GM18511 (cell line): Measurements from ENCODE around the gene ABI3BP.
"Not testable (repeated sequence)": the region's sequence is repeated elsewhere in the genome, so short reads cannot be mapped to it uniquely, and the experiment has no call there.

ENCODE experiments used
- ATAC-seq: cut with Tn5 transposase; IDR thresholded peaks from one replicate; pipeline ENCODE4 v1.9.1; 2021; ENCODE audit warnings: mild to moderate bottlenecking, moderate library complexity; ENCODE audit not compliant: unreplicated experiment

The ABI3BP gene

GRCh38 chr3:100954199-100954935 is 38.9 kb downstream of the ABI3BP start:
- ATAC-seq: no peak

- no peak for ATAC-seq
These were observed 40.1 kb downstream of the ABI3BP start for GRCh38 chr3:100953103-100953502.

- no peak for ATAC-seq
These were observed 46.1 kb downstream of the ABI3BP start for GRCh38 chr3:100947119-100947518.

GRCh38 chr3:100946096-100946495 is 47.1 kb downstream of the ABI3BP start:
- not testable (repeated sequence) for ATAC-seq

- no peak for ATAC-seq
These were observed 51.8 kb downstream of the ABI3BP start for GRCh38 chr3:100941451-100941850.

GRCh38 chr3:100941041-100941440 is 52.2 kb downstream of the ABI3BP start:
- no peak for ATAC-seq

GRCh38 chr3:100936931-100937330 is 56.3 kb downstream of the ABI3BP start:
- no peak for ATAC-seq

- ATAC-seq: no peak
These were observed 60.7 kb downstream of the ABI3BP start for GRCh38 chr3:100932491-100932890.

GRCh38 chr3:100928638-100929428 is 64.4 kb downstream of the ABI3BP start:
- no peak for ATAC-seq

- ATAC-seq: no peak
These were observed 65.4 kb downstream of the ABI3BP start for GRCh38 chr3:100927775-100928174.

GRCh38 chr3:100915706-100916495 is 77.3 kb downstream of the ABI3BP start:
- no peak for ATAC-seq

- ATAC-seq: no peak
These were observed 79.2 kb downstream of the ABI3BP start for GRCh38 chr3:100913870-100914648.

GRCh38 chr3:100912976-100913545 is 80.2 kb downstream of the ABI3BP start:
- no peak for ATAC-seq

- ATAC-seq: no peak
These were observed 80.7 kb downstream of the ABI3BP start for GRCh38 chr3:100912571-100912970.

GRCh38 chr3:100911956-100912355 is 81.3 kb downstream of the ABI3BP start:
- ATAC-seq: no peak

GRCh38 chr3:100910986-100911385 is 82.2 kb downstream of the ABI3BP start:
- no peak for ATAC-seq

- no peak for ATAC-seq
These were observed 90.6 kb downstream of the ABI3BP start for GRCh38 chr3:100902572-100902971.

- ATAC-seq: no peak
These were observed 92.4 kb downstream of the ABI3BP start for GRCh38 chr3:100900671-100901335.

GRCh38 chr3:100899440-100900091 is 93.7 kb downstream of the ABI3BP start:
- ATAC-seq: peak; percentile 86
